ENCODE results near the gene PSMA3.
A peak's percentile ranks its signal among the peaks of the same experiment; 100 is the strongest.

Gene PSMA3

DNA sequence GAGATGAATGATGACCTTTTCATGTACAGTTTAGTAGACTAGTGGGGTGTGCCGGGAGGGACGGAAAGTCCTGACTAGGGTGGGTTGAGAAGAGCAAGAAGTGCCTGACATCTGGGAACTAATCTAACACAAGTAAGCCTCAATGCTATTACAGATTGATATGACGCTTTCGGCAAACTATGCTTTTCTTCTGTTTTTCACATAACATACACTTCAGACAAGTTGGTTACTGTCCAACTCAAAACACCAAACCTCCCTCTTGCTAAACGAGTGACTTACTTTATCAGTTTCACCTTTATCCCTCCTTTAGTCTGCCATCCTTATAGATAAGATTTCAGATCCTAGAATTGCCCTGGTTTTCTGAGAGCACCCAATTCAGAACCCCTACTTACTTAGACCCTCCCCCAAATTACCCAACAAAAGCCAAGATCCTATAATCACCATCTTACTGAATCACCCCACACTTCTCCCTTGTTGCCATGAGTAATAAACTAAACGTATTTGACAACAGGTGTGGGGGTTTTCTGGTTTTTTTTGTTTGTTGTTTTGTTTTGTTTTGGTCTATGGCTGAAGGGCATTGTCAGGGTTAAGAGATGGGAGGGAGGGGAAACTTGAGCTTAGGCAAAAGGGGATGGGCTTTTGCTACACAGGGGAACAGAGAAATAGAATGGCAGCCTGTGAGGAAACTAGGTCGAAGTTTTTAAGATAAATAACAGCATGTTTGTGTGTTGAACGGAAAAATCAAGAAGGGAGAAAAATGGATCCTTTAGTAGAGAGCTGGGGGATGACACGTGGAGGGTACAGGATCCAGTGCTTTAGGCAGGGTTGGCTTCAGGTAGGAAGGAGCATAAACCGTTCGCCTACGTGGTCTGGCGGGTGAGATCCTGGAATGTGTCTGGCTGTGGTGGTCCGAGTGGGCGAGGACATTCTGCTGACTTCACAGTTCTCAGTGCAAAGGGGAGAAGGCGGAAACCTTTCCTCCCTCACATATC, 6.1 kb upstream of the PSMA3 start:
- ChIA-PET CTCF (no interaction called here), POLR2A (no interaction called here)
- H3K4me3 ChIP-seq (ENCODE audit: low read depth, low read length) = peak overlapping the region; percentile 12; the same call in 1 of the 2 replicates
- DNase-seq (ENCODE audit: low read depth, low spot score) = no peak
- TF ChIP-seq, protein P1, sequence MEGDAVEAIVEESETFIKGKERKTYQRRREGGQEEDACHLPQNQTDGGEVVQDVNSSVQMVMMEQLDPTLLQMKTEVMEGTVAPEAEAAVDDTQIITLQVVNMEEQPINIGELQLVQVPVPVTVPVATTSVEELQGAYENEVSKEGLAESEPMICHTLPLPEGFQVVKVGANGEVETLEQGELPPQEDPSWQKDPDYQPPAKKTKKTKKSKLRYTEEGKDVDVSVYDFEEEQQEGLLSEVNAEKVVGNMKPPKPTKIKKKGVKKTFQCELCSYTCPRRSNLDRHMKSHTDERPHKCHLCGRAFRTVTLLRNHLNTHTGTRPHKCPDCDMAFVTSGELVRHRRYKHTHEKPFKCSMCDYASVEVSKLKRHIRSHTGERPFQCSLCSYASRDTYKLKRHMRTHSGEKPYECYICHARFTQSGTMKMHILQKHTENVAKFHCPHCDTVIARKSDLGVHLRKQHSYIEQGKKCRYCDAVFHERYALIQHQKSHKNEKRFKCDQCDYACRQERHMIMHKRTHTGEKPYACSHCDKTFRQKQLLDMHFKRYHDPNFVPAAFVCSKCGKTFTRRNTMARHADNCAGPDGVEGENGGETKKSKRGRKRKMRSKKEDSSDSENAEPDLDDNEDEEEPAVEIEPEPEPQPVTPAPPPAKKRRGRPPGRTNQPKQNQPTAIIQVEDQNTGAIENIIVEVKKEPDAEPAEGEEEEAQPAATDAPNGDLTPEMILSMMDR (IDR thresholded peaks at IDR 0.05; ENCODE audit: insufficient read depth, low read length, missing control alignments) = no peak

GRCh38 chr14:58239244-58240195, 5.1 kb upstream of the PSMA3 start:
- ChIA-PET CTCF (no interaction called here), POLR2A (no interaction called here)
- no peak for DNase-seq (ENCODE audit: low read depth, low spot score)
- peak overlapping the region; percentile 59 for H3K4me3 ChIP-seq (ENCODE audit: low read depth, low read length)
- TF ChIP-seq, protein P1 (IDR thresholded peaks at IDR 0.05; ENCODE audit: insufficient read depth, low read length, missing control alignments) = no peak

DNA sequence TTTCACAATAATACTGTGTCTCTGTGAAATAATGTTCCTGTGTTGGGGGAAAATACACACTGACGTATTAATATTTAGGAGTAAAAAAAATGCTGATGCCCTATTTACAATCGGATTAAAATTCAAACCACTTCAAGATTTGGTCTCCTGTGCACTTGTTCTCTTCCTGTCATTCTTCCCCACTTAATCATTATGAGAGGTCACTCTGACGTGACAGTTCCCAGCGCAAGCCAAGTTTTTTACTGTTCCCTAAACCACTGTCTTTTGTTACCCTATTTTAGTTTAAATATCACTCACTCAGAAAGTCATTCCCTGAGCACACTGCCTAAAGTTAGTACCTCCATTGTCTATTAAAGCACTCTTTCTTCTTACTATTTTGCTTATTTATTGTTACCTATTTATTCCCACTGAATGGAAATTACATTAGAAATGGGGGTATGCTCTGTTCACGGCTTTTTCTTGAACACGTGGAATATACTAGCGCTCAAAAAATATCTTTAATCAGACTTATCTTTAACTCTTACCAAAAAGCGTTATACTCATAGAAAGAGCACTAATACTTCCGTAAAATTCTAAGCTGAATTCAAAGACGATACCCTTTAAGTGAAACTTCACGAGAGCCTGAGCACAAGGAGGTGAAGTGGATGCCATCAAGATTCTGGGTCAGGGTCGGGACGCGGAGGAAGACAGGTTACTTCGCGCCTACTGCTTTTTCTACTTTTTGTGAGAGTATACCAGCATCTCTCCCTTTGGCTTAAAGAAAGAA, 670 bp upstream of the PSMA3 start:
- POLR2A ChIA-PET = interaction anchor here (1.7 kb wide), 1 partner anchor 54 kb away, joined by 6 read pairs; the partner anchor contains the start of gene ARID4A
- CTCF ChIA-PET = interaction anchor here (0.7 to 1.5 kb wide), 4 partner anchors 21 to 135 kb away, joined by 3 to 5 read pairs (median 4); no protein-coding TSS in a partner anchor
- H3K4me3 ChIP-seq (ENCODE audit: low read depth, low read length) = peak overlapping the region; percentile 55
- TF ChIP-seq, protein P1 (IDR thresholded peaks at IDR 0.05; ENCODE audit: insufficient read depth, low read length, missing control alignments) = no peak
- DNase-seq (ENCODE audit: low read depth, low spot score) = no peak

DNA sequence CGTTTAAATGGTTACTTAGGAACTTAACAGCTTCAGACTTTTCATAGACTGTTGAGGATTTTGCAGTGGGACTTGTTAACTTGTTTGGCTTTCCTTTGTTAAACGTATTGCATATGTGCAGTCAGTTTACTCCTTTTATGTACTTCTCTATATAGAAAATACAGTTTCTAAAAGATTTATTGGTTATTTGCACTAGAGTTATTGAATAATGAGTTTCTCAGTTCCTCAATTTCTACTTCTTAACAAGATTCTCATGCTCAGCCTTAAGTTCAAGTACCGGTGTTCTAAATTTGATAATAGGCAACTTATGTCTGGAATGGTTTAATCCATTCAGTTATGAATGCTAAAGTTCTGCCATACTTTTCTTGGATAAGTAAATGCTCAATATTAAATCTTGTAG, 919 bp downstream of the PSMA3 start:
- ChIA-PET POLR2A (interaction anchor here (0.6 to 1.7 kb wide), 2 partner anchors 23 to 53 kb away, joined by 3 to 6 read pairs; partner anchors contain the start of gene ARID4A), CTCF (interaction anchor here (0.6 to 1.8 kb wide), 4 partner anchors 17 to 137 kb away, joined by 3 to 5 read pairs (median 4); no protein-coding TSS in a partner anchor)
- no peak for DNase-seq (ENCODE audit: low read depth, low spot score)
- peak overlapping the region; percentile 96 for H3K4me3 ChIP-seq (ENCODE audit: low read depth, low read length)
- TF ChIP-seq, protein P1 (IDR thresholded peaks at IDR 0.05; ENCODE audit: insufficient read depth, low read length, missing control alignments) = no peak

DNA sequence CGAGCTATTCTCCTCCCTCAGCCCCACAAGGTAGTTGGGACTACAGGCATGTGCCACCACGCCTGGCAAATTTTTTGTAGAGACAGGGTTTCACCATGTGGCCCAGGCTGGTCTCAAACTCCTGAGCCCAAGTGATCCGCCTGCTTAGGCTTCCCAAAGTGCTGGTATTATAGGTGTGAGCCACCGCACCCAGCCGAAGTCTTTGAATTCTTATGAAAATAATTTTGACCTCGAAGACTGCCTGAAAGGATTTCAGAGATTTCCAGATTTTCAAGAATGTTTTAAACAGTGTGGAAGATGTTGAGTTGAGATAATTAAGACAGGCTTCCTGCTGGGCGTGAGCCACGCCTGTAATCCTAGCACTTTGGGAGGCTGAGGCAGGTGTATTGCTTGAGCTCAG, 5.0 kb downstream of the PSMA3 start:
- ChIA-PET CTCF (no interaction called here), POLR2A (no interaction called here)
- TF ChIP-seq, protein P1 (IDR thresholded peaks at IDR 0.05; ENCODE audit: insufficient read depth, low read length, missing control alignments) = no peak
- DNase-seq (ENCODE audit: low read depth, low spot score) = no peak
- H3K4me3 ChIP-seq (ENCODE audit: low read depth, low read length) = no peak overlapping the region

Data from AG04449 (cell line).